IMR-90 (cell line): ENCODE results near the gene ATP5PD. TPM values are rescaled to one million over a fixed set of nuclear protein-coding genes. Genes with fewer than 3 reads are reported as not detected.

Experiments
- ATAC-seq: fragments of 200-7000 bp; cut with Tn5 transposase; 2 replicates; pipeline ENCODE4 v1.9.1; 2020; ENCODE audit warnings: low read depth, mild to moderate bottlenecking, moderate library complexity
- BruUV-seq: library from RNA; stranded (reverse); fragments of 400-500 nt; replicated peaks from 2 replicates; lab custom pipeline; 2021; lab: Mats Ljungman, UMichigan
- CTCF ChIA-PET: fragments of 300-600 bp; formaldehyde crosslinking; extraction: SDS; loops from one replicate; lab custom pipeline; 2021; ENCODE audit warnings: antibody characterized with exemption; lab: Yijun Ruan, JAX
- POLR2A ChIA-PET: fragments of 300-600 bp; sonication (Branson Sonifier 250); formaldehyde crosslinking; loops from one replicate; lab custom pipeline; 2022; ENCODE audit warnings: antibody characterized with exemption; ENCODE audit not compliant: unreplicated experiment; lab: Charles Lee
- DNase-seq: peaks from one replicate; pipeline ENCODE4 v3.0.0; 2013
- H2AFZ ChIP-seq: replicated peaks from 2 replicates; pipeline ENCODE3; 2013; ENCODE audit warnings: low read length, mild to moderate bottlenecking; ENCODE audit not compliant: poor library complexity
- H2AK5ac ChIP-seq: 2 replicates; pipeline ENCODE4 v1.6.1; 2013; ENCODE audit warnings: low read depth, low read length, inconsistent platforms
- H2AK9ac ChIP-seq: replicated peaks from 2 replicates; pipeline ENCODE3; 2013; ENCODE audit warnings: mild to moderate bottlenecking, low read depth, low read length, moderate library complexity; ENCODE audit not compliant: poor library complexity
- H2BK120ac ChIP-seq: 2 replicates; pipeline ENCODE4 v1.6.1; 2013; ENCODE audit warnings: low read depth, low read length, inconsistent platforms
- H2BK15ac ChIP-seq: 3 replicates; pipeline ENCODE4 v1.6.1; 2013; ENCODE audit warnings: low read depth, low read length, inconsistent platforms
- H2BK20ac ChIP-seq: 2 replicates; pipeline ENCODE4 v1.6.1; 2013; ENCODE audit warnings: low read depth, mild to moderate bottlenecking, inconsistent platforms, low read length, moderate library complexity
- H2BK5ac ChIP-seq: 2 replicates; pipeline ENCODE4 v1.6.1; 2013; ENCODE audit warnings: mild to moderate bottlenecking, low read depth, low read length, inconsistent platforms; ENCODE audit not compliant: poor library complexity, severe bottlenecking
- H3K14ac ChIP-seq: replicated peaks from 2 replicates; pipeline ENCODE4 v1.6.1; 2013; ENCODE audit warnings: low read depth, low read length, inconsistent platforms
- H3K18ac ChIP-seq: 2 replicates; pipeline ENCODE4 v1.6.1; 2013; ENCODE audit warnings: low read depth, low read length, control low read depth
- H3K23ac ChIP-seq: 2 replicates; pipeline ENCODE4 v1.6.1; 2013; ENCODE audit warnings: low read depth, low read length, inconsistent platforms
- H3K27ac ChIP-seq: 2 replicates; pipeline ENCODE4 v1.5.1; 2013; ENCODE audit warnings: mild to moderate bottlenecking, control low read depth, low read length; ENCODE audit not compliant: insufficient read depth
- H3K27me3 ChIP-seq: 2 replicates; pipeline ENCODE4 v1.6.1; 2013; ENCODE audit warnings: low read length; ENCODE audit not compliant: control insufficient read depth, insufficient read depth
- H3K36me3 ChIP-seq: 2 replicates; pipeline ENCODE4 v1.6.1; 2013; ENCODE audit warnings: low read length, mixed read lengths; ENCODE audit not compliant: control insufficient read depth, insufficient read depth
- H3K4ac ChIP-seq: 2 replicates; pipeline ENCODE4 v1.6.1; 2013; ENCODE audit warnings: low read depth, low read length, inconsistent platforms
- H3K4me1 ChIP-seq: 2 replicates; pipeline ENCODE4 v1.6.1; 2013; ENCODE audit warnings: low read length, mixed read lengths; ENCODE audit not compliant: control insufficient read depth, insufficient read depth
- H3K4me2 ChIP-seq: 2 replicates; pipeline ENCODE4 v1.6.1; 2013; ENCODE audit warnings: low read depth, mild to moderate bottlenecking, control low read depth, low read length, moderate library complexity
- H3K4me3 ChIP-seq: 2 replicates; pipeline ENCODE4 v1.5.1; 2013; ENCODE audit warnings: low read depth, mild to moderate bottlenecking, control low read depth, low read length, moderate library complexity; ENCODE audit not compliant: insufficient read depth
- H3K56ac ChIP-seq: 2 replicates; pipeline ENCODE4 v1.6.1; 2013; ENCODE audit warnings: low read length, inconsistent platforms; ENCODE audit not compliant: insufficient read depth; ENCODE audit errors: extremely low read depth
- H3K79me1 ChIP-seq, 2 experiments: 2 replicates each; pipeline ENCODE4 v1.6.1; 2013; ENCODE audit warnings: low read length in 2 of 2, inconsistent platforms in 1 of 2, low read depth in 1 of 2
- H3K9ac ChIP-seq: 2 replicates; pipeline ENCODE4 v1.6.1; 2013; ENCODE audit warnings: low read depth, low read length, control low read depth
- H3K9me1 ChIP-seq: 2 replicates; pipeline ENCODE4 v1.6.1; 2013; ENCODE audit warnings: low read length, inconsistent platforms; ENCODE audit not compliant: insufficient read depth
- H3K9me3 ChIP-seq: 2 replicates; pipeline ENCODE4 v1.6.1; 2013; ENCODE audit warnings: low read length; ENCODE audit not compliant: control insufficient read depth, insufficient read depth
- H4K20me1 ChIP-seq: 2 replicates; pipeline ENCODE4 v1.6.1; 2013; ENCODE audit warnings: low read length, inconsistent platforms; ENCODE audit not compliant: insufficient read depth
- H4K5ac ChIP-seq: 2 replicates; pipeline ENCODE4 v1.6.1; 2013; ENCODE audit warnings: mild to moderate bottlenecking, low read depth, low read length, control low read depth
- H4K8ac ChIP-seq, 2 experiments: 2 replicates each; pipeline ENCODE4 v1.6.1; 2013; ENCODE audit warnings: low read depth in 2 of 2, low read length in 2 of 2, control low read depth in 1 of 2, inconsistent platforms in 1 of 2
- H4K91ac ChIP-seq: 2 replicates; pipeline ENCODE4 v1.6.1; 2013; ENCODE audit warnings: low read depth, low read length, inconsistent platforms; ENCODE audit not compliant: insufficient read depth
- BHLHE40 ChIP-seq: fragments of 150-350 bp; IDR thresholded peaks from 2 replicates; pipeline ENCODE4 v1.6.1; 2016; ENCODE audit warnings: mild to moderate bottlenecking, low read depth, low read length
- CEBPB ChIP-seq: IDR thresholded peaks from 2 replicates; pipeline ENCODE4 v1.6.1; 2012; ENCODE audit warnings: low read depth, low read length, improper control_type of control experiment
- CHD1 ChIP-seq: IDR thresholded peaks from 2 replicates; pipeline ENCODE4 v1.6.1; 2012; ENCODE audit warnings: low read depth, low read length, improper control_type of control experiment
- ELK1 ChIP-seq: fragments of 150-350 bp; IDR thresholded peaks from 2 replicates; pipeline ENCODE4 v1.6.1; 2016; ENCODE audit warnings: low read depth, mild to moderate bottlenecking, low read length, moderate library complexity, borderline replicate concordance
- FOS ChIP-seq: fragments of 150-350 bp; IDR thresholded peaks from 2 replicates; pipeline ENCODE4 v1.6.1; 2016; ENCODE audit warnings: low read depth, low read length
- MAFK ChIP-seq: IDR thresholded peaks from 2 replicates; pipeline ENCODE4 v1.6.1; 2012; ENCODE audit warnings: low read depth, low read length, improper control_type of control experiment
- MAZ ChIP-seq: IDR thresholded peaks from 2 replicates; pipeline ENCODE4 v1.6.1; 2012; ENCODE audit warnings: low read depth, mild to moderate bottlenecking, low read length, improper control_type of control experiment, moderate library complexity, borderline replicate concordance
- MXI1 ChIP-seq: IDR thresholded peaks from 2 replicates; pipeline ENCODE4 v1.6.1; 2012; ENCODE audit warnings: low read depth, mild to moderate bottlenecking, low read length, moderate library complexity, borderline replicate concordance
- POLR2A ChIP-seq: IDR thresholded peaks from 2 replicates; pipeline ENCODE4 v1.6.1; 2012; ENCODE audit warnings: mild to moderate bottlenecking, low read depth, low read length
- RCOR1 ChIP-seq: IDR thresholded peaks from 2 replicates; pipeline ENCODE4 v1.6.1; 2012; ENCODE audit warnings: mild to moderate bottlenecking, low read length, improper control_type of control experiment; ENCODE audit not compliant: insufficient replicate concordance
- RFX5 ChIP-seq: IDR thresholded peaks from 2 replicates; pipeline ENCODE4 v1.8.0; 2012; ENCODE audit warnings: low read depth, mild to moderate bottlenecking, low read length, moderate library complexity
- SMC3 ChIP-seq: fragments of 150-350 bp; IDR thresholded peaks from 2 replicates; pipeline ENCODE4 v1.6.1; 2016; ENCODE audit warnings: low read depth, mild to moderate bottlenecking, antibody characterized with exemption, low read length, moderate library complexity
- WGBS, 2 experiments: methylation state at CpG; one replicate each; pipeline versions ENCODE4 v1.1.5 to v1.1.7; 2013; ENCODE audit warnings: missing lambda C conversion rate in 2 of 2; ENCODE audit not compliant: insufficient read length in 1 of 2; ENCODE audit errors: extremely low coverage in 2 of 2; 5-methylcytosine and 5-hydroxymethylcytosine counted together
- dilution Hi-C: fragments of 300-500 bp; cut with HindIII; formaldehyde crosslinking; loops from one replicate; pipeline ENCODE4 v1.14.3; 2018; ENCODE audit warnings: low sequenced_read_pairs; ENCODE audit not compliant: unreplicated experiment
- in situ Hi-C: fragments of 300-500 bp; cut with MboI; formaldehyde crosslinking; loops from 3 replicates; pipeline ENCODE4 v1.14.3; 2019; ENCODE audit warnings: low sequenced_read_pairs, inconsistent platforms, mixed read lengths
- intact Hi-C: fragments of 100-400 bp; cut with micrococcal nuclease; formaldehyde crosslinking; loops from 2 replicates; pipeline ENCODE4 v1.10.0; 2022
- polyA plus RNA-seq, 3 experiments: library from polyadenylated mRNA; depleted of rRNA; stranded (reverse); fragments of >200 nt; gene quantifications; 2 replicates each; pipeline ENCODE4 v1.2.3, GENCODE V29; 2012; ENCODE audit warnings: low replicate concordance in 1 of 3
- total RNA-seq: library from RNA; depleted of rRNA; stranded (reverse); fragments of >200 nt; gene quantifications from 2 replicates; pipeline ENCODE4 v1.2.3, GENCODE V29; 2012
- TF ChIP-seq, protein P1 (sequence below): fragments of 150-350 bp; IDR thresholded peaks from 2 replicates; pipeline ENCODE4 v1.6.1; 2017; ENCODE audit warnings: mild to moderate bottlenecking, antibody characterized with exemption, low read length, low read depth

The ATP5PD gene
- total and polyA plus RNA-seq, 2 of the 4 experiments (the other 2 are of a cell fraction), result 373 to 425 TPM

GRCh38 chr17:74999523-74999922 lies 47.2 kb downstream of the ATP5PD start (continued):
- TF ChIP-seq, protein P1, sequence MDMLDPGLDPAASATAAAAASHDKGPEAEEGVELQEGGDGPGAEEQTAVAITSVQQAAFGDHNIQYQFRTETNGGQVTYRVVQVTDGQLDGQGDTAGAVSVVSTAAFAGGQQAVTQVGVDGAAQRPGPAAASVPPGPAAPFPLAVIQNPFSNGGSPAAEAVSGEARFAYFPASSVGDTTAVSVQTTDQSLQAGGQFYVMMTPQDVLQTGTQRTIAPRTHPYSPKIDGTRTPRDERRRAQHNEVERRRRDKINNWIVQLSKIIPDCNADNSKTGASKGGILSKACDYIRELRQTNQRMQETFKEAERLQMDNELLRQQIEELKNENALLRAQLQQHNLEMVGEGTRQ, result no peak
- TF ChIP-seq CHD1 (no peak), CEBPB (no peak)

- H3K4me2 ChIP-seq, result no peak overlapping the region
- no peak overlapping the region for H3K9ac ChIP-seq
- no peak overlapping the region for H2BK5ac ChIP-seq
- peaks cover 28% of the 10 kb centered on the region for H3K36me3 ChIP-seq
- peaks cover 7% of the 10 kb centered on the region; the same call in 1 of the 2 replicates for H4K20me1 ChIP-seq
- no peak overlapping the region for H2AFZ ChIP-seq
- no peak overlapping the region for H3K18ac ChIP-seq
- no peak overlapping the region for H3K27ac ChIP-seq
- dilution Hi-C loops, result no loop called here
- no peaks in the 10 kb centered on the region for H3K9me3 ChIP-seq
- no peak overlapping the region for H3K14ac ChIP-seq
- H3K4ac ChIP-seq, result no peak overlapping the region
- no peak overlapping the region for H3K4me3 ChIP-seq
- no peak overlapping the region for H2AK9ac ChIP-seq
- H3K9me1 ChIP-seq, result no peaks in the 10 kb centered on the region
- peaks cover 9 to 47% of the 10 kb centered on the region in 2 experiments; a peak in 3 of 4 replicates for H3K79me1 ChIP-seq
- DNase-seq (no peak), ATAC-seq (no peak)
- ChIA-PET CTCF (interaction anchor here (1.0 kb wide), 1 partner anchor 38 kb away, joined by 4 read pairs; no protein-coding TSS in a partner anchor), POLR2A (no interaction called here)
- no peak overlapping the region for H3K56ac ChIP-seq
- no peak overlapping the region for H4K91ac ChIP-seq
- no peak overlapping the region for H2BK120ac ChIP-seq
- H2BK20ac ChIP-seq, result no peak overlapping the region
- peaks cover 6% of the 10 kb centered on the region for H3K4me1 ChIP-seq
- BruUV-seq, result no TSS peak
- H4K5ac ChIP-seq, result no peak overlapping the region
- in situ Hi-C loops, result no loop called here
- WGBS, 2 experiments, result 92% methylated on average over 5 of the region's 6 CpGs; no CpG with 5 or more reads in 1 of the 2 experiments
- H2BK15ac ChIP-seq, result no peak overlapping the region
- no peak overlapping the region for H2AK5ac ChIP-seq
- H4K8ac ChIP-seq, result no peak overlapping the region
- H3K27me3 ChIP-seq, result no peaks in the 10 kb centered on the region
- H3K23ac ChIP-seq, result no peak overlapping the region
- intact Hi-C loops, result no loop called here
- TF ChIP-seq MAZ (no peak), RCOR1 (no peak), SMC3 (no peak), POLR2A (no peak), FOS (no peak), BHLHE40 (no peak), RFX5 (no peak), ELK1 (no peak), MAFK (no peak), MXI1 (no peak)
- TF ChIP-seq, protein P1, result no peak
Measured at GRCh38 chr17:74998783-74999182, 48.0 kb downstream of the ATP5PD start.
